B cell (primary cell): ENCODE measurements around the gene TKTL2. TPM values are rescaled to one million over a fixed set of nuclear protein-coding genes. Genes with fewer than 3 reads are reported as not detected.
A peak's percentile ranks its signal among the peaks of the same experiment; 100 is the strongest.

ENCODE experiments used
- ATAC-seq: fragments of 200-7000 bp; cut with Tn5 transposase; one replicate; pipeline ENCODE4 v1.10.0; 2021; ENCODE audit warnings: low read depth, mild to moderate bottlenecking, moderate number of reproducible peaks, moderate library complexity
- CTCF ChIA-PET: fragments of 350-600 bp; sonication (Branson Sonifier 250); formaldehyde crosslinking; loops from one replicate; lab custom pipeline; 2021; ENCODE audit warnings: antibody characterized with exemption, inconsistent platforms; lab: Charles Lee
- POLR2A ChIA-PET: fragments of 350-600 bp; sonication (Branson Sonifier 250); formaldehyde crosslinking; loops from one replicate; lab custom pipeline; 2021; ENCODE audit warnings: antibody characterized with exemption; lab: Charles Lee
- DNase-seq: peaks from one replicate; pipeline ENCODE4 v3.0.0; 2013
- H2AFZ ChIP-seq: 2 replicates; pipeline ENCODE4 v1.6.1; 2012; ENCODE audit warnings: mild to moderate bottlenecking, low read depth, low read length; ENCODE audit not compliant: insufficient read depth, poor library complexity, severe bottlenecking
- H3K27ac ChIP-seq, 2 donors: 1 replicate in 1 of 2; 2 replicates in 1 of 2; pipeline ENCODE4 v1.5.1; 2012 to 2013; ENCODE audit warnings: low read length in 2 of 2, mild to moderate bottlenecking in 2 of 2, moderate library complexity in 1 of 2
- H3K27me3 ChIP-seq, 4 experiments: fragments of 200-600 bp in 1 of 4; sonication (generic) in 1 of 4; replicated peaks in 1 of 4; 1 replicate in 2 of 4; 2 replicates in 2 of 4; pipeline versions ENCODE4 v1.6.1 to v1.7.0; 2013 to 2016; ENCODE audit warnings: low read length in 3 of 4, mild to moderate bottlenecking in 2 of 4, mixed read lengths in 1 of 4, moderate library complexity in 1 of 4; ENCODE audit not compliant: insufficient read depth in 4 of 4, control insufficient read depth in 3 of 4; ENCODE audit errors: control extremely low read depth in 1 of 4
- H3K36me3 ChIP-seq, 2 experiments: replicated peaks in 1 of 2; 1 replicate in 1 of 2; 2 replicates in 1 of 2; pipeline versions ENCODE4 v1.6.1 to v1.7.1; 2013; ENCODE audit warnings: low read length in 1 of 2; ENCODE audit not compliant: insufficient read depth in 2 of 2, control insufficient read depth in 1 of 2; ENCODE audit errors: control extremely low read depth in 1 of 2, extremely low read depth in 1 of 2
- H3K4me1 ChIP-seq, 2 donors: fragments of 200-600 bp in 1 of 2; sonication (generic) in 1 of 2; 1 replicate in 1 of 2; 2 replicates in 1 of 2; pipeline versions ENCODE4 v1.5.1 to v1.6.1; 2013 to 2017; ENCODE audit warnings: low read length in 2 of 2; ENCODE audit not compliant: control insufficient read depth in 2 of 2, insufficient read depth in 2 of 2
- H3K4me2 ChIP-seq: replicated peaks from 2 replicates; pipeline ENCODE3; 2012; ENCODE audit warnings: mild to moderate bottlenecking, low read depth, low read length; ENCODE audit not compliant: poor library complexity, severe bottlenecking
- H3K4me3 ChIP-seq, 5 experiments: fragments of 200-600 bp in 1 of 5; sonication (generic) in 1 of 5; 1 replicate in 3 of 5; 2 replicates in 2 of 5; pipeline versions ENCODE4 v1.5.1 to v1.7.0; 2011 to 2016; ENCODE audit warnings: low read length in 4 of 5, mild to moderate bottlenecking in 4 of 5, low read depth in 2 of 5, control low read depth in 1 of 5, moderate library complexity in 1 of 5; ENCODE audit not compliant: insufficient read depth in 1 of 5; ENCODE audit errors: control extremely low read depth in 1 of 5, extremely low read depth in 1 of 5
- H3K79me2 ChIP-seq: fragments of 200-600 bp; sonication (generic); one replicate; pipeline ENCODE4 v1.6.0; 2016; ENCODE audit warnings: low read length; ENCODE audit not compliant: control insufficient read depth, insufficient read depth
- H3K9ac ChIP-seq: fragments of 200-600 bp; sonication (generic); 2 replicates; pipeline ENCODE4 v1.6.1; 2017; ENCODE audit warnings: mild to moderate bottlenecking, low read length, moderate library complexity
- H3K9me3 ChIP-seq, 3 donors: one replicate each; pipeline versions ENCODE4 v1.6.1 to v1.7.1; 2013; ENCODE audit warnings: low read length in 2 of 3; ENCODE audit not compliant: control insufficient read depth in 2 of 3, insufficient read depth in 1 of 3; ENCODE audit errors: control extremely low read depth in 1 of 3
- H4K20me1 ChIP-seq: 2 replicates; pipeline ENCODE4 v1.6.0; 2012; ENCODE audit warnings: mild to moderate bottlenecking, low read length; ENCODE audit not compliant: insufficient read depth, control insufficient read depth, poor library complexity, severe bottlenecking
- H3K27ac Mint-ChIP-seq: one replicate; pipeline ENCODE4 v1.8.0; 2021; ENCODE audit warnings: mixed read lengths
- H3K27me3 Mint-ChIP-seq: one replicate; pipeline ENCODE4 v1.8.0; 2021; ENCODE audit warnings: mixed read lengths
- H3K4me1 Mint-ChIP-seq: one replicate; pipeline ENCODE4 v1.8.0; 2021; ENCODE audit warnings: mixed read lengths
- H3K4me3 Mint-ChIP-seq: one replicate; pipeline ENCODE4 v1.8.0; 2021; ENCODE audit warnings: mixed read lengths
- H3K9me3 Mint-ChIP-seq: one replicate; pipeline ENCODE4 v1.8.0; 2022; ENCODE audit warnings: mixed read lengths; ENCODE audit not compliant: insufficient read depth
- CTCF ChIP-seq: fragments of 200-600 bp; IDR thresholded peaks from one replicate; pipeline ENCODE4 v1.8.0; 2022; ENCODE audit warnings: antibody characterized with exemption, mild to moderate bottlenecking
- EZH2 ChIP-seq: IDR thresholded peaks from 2 replicates; pipeline ENCODE4 v1.6.1; 2012; ENCODE audit warnings: borderline replicate concordance, low read depth, mild to moderate bottlenecking, moderate library complexity, low read length; ENCODE audit not compliant: insufficient read depth, poor library complexity, severe bottlenecking
- WGBS: methylation state at CpG from one replicate; pipeline ENCODE4 v1.1.5; 2013; ENCODE audit warnings: missing lambda C conversion rate; ENCODE audit not compliant: insufficient coverage; 5-methylcytosine and 5-hydroxymethylcytosine counted together
- intact Hi-C: fragments of 100-400 bp; cut with micrococcal nuclease; formaldehyde crosslinking; loops from one replicate; pipeline ENCODE4 v1.10.0; 2022
- polyA plus RNA-seq: library from polyadenylated mRNA; depleted of rRNA; stranded (reverse); fragments of >200 nt; gene quantifications from 2 replicates; pipeline ENCODE4 v1.2.3, GENCODE V29; 2012
- total RNA-seq, 2 donors: library from RNA; stranded (reverse); fragments of 120-200 nt in 1 of 2; gene quantifications; 1 replicate in 1 of 2; 2 replicates in 1 of 2; pipeline versions ENCODE4 v1.2.3 to v1.2.4, GENCODE V29; 2013 to 2022

TKTL2 gene
- total and polyA plus RNA-seq, 2 donors (not counting 1 experiment from before 2014, with no cell fraction given), result 0.16 to 0.27 TPM

GRCh38 chr4:163493643-163494359 is 20.2 kb upstream of the TKTL2 start:
- H3K27me3 Mint-ChIP-seq, result no peaks in the 10 kb centered on the region
- peaks cover 46% of the 10 kb centered on the region for H3K79me2 ChIP-seq
- H3K4me2 ChIP-seq, result peak overlapping the region; percentile 81
- H3K9ac ChIP-seq, result peak overlapping the region; percentile 78
- H4K20me1 ChIP-seq, result no peaks in the 10 kb centered on the region
- H3K36me3 ChIP-seq, result no peaks in the 10 kb centered on the region
- peak overlapping the region; percentile 80 to 81 for H3K27ac ChIP-seq
- ATAC-seq (no peak), DNase-seq (peak; percentile 71)
- ChIA-PET POLR2A (interaction anchor here (0.6 to 1.3 kb wide), 10 partner anchors 8 to 328 kb away, joined by 3 to 10 read pairs (median 4); no protein-coding TSS in a partner anchor), CTCF (interaction anchor here (0.6 to 3.4 kb wide), 17 partner anchors 8 to 260 kb away, joined by 3 to 34 read pairs (median 5); no protein-coding TSS in a partner anchor)
- intact Hi-C loops, result loop anchor here (1.0 to 2.0 kb wide), 5 partner anchors 8 to 328 kb away; partner anchors contain the start of gene NAF1
- H2AFZ ChIP-seq, result peak overlapping the region; percentile 88
- peak overlapping the region; percentile 100 for H3K27ac Mint-ChIP-seq
- TF ChIP-seq EZH2 (no peak), CTCF (no peak)
- WGBS, result 16% methylated on average over 19 of the region's 28 CpGs
- peak overlapping the region; percentile 68 to 99 (median 96) for H3K4me3 ChIP-seq
- H3K9me3 Mint-ChIP-seq, result no peaks in the 10 kb centered on the region
- peaks cover 41% of the 10 kb centered on the region for H3K4me1 Mint-ChIP-seq
- no peaks in the 10 kb centered on the region for H3K9me3 ChIP-seq
- no peaks in the 10 kb centered on the region for H3K27me3 ChIP-seq
- peak overlapping the region; percentile 99 for H3K4me3 Mint-ChIP-seq
- peaks cover 21 to 28% of the 10 kb centered on the region in 2 donors for H3K4me1 ChIP-seq
